Measurements from ENCODE around the gene RNF215.
"Not testable (repeated sequence)": the region's sequence is repeated elsewhere in the genome, so short reads cannot be mapped to it uniquely, and the experiment has no call there.

RNF215 gene

GRCh38 chr22:30421695-30422480, 34.7 kb upstream of the RNF215 start:
- DNase-seq (ENCODE audit: low read depth in 2 of 2, low spot score in 1 of 2), result no peak

- no peak for DNase-seq (ENCODE audit: low read depth in 2 of 2, low spot score in 1 of 2)
Measured at GRCh38 chr22:30420347-30421125, 33.3 kb upstream of the RNF215 start.

GRCh38 chr22:30416837-30417236, 29.6 kb upstream of the RNF215 start:
- no peak for DNase-seq (ENCODE audit: low read depth in 2 of 2, low spot score in 1 of 2)

- DNase-seq (ENCODE audit: low read depth in 2 of 2, low spot score in 1 of 2), result no peak
Measured at GRCh38 chr22:30416403-30416802, 29.2 kb upstream of the RNF215 start.

- no peak for DNase-seq (ENCODE audit: low read depth in 2 of 2, low spot score in 1 of 2)
Measured at GRCh38 chr22:30414525-30415047, 27.4 kb upstream of the RNF215 start.

- DNase-seq (ENCODE audit: low read depth in 2 of 2, low spot score in 1 of 2), result no peak
Measured at GRCh38 chr22:30413745-30414524, 26.7 kb upstream of the RNF215 start.

- no peak for DNase-seq (ENCODE audit: low read depth in 2 of 2, low spot score in 1 of 2)
Measured at GRCh38 chr22:30413001-30413400, 25.8 kb upstream of the RNF215 start.

- no peak for DNase-seq (ENCODE audit: low read depth in 2 of 2, low spot score in 1 of 2)
Measured at GRCh38 chr22:30411780-30412179, 24.6 kb upstream of the RNF215 start.

- DNase-seq (ENCODE audit: low read depth in 2 of 2, low spot score in 1 of 2), result no peak
Measured at GRCh38 chr22:30408388-30409102, 21.3 kb upstream of the RNF215 start.

- DNase-seq (ENCODE audit: low read depth in 2 of 2, low spot score in 1 of 2), result no peak
Measured at GRCh38 chr22:30406400-30406799, 19.2 kb upstream of the RNF215 start.

GRCh38 chr22:30405731-30406130, 18.5 kb upstream of the RNF215 start:
- DNase-seq (ENCODE audit: low read depth in 2 of 2, low spot score in 1 of 2), result no peak

- no peak for DNase-seq (ENCODE audit: low read depth in 2 of 2, low spot score in 1 of 2)
Measured at GRCh38 chr22:30404307-30404706, 17.1 kb upstream of the RNF215 start.

- not testable (repeated sequence) for DNase-seq (ENCODE audit: low read depth in 2 of 2, low spot score in 1 of 2)
Measured at GRCh38 chr22:30402766-30403104, 15.5 kb upstream of the RNF215 start.

GRCh38 chr22:30402028-30402765, 15.0 kb upstream of the RNF215 start:
- DNase-seq (ENCODE audit: low read depth in 2 of 2, low spot score in 1 of 2), result no peak

- DNase-seq (ENCODE audit: low read depth in 2 of 2, low spot score in 1 of 2), result not testable (repeated sequence)
Measured at GRCh38 chr22:30401024-30401423, 13.8 kb upstream of the RNF215 start.

GRCh38 chr22:30400159-30400558, 12.9 kb upstream of the RNF215 start:
- no peak for DNase-seq (ENCODE audit: low read depth in 2 of 2, low spot score in 1 of 2)

GRCh38 chr22:30399718-30400117, 12.5 kb upstream of the RNF215 start:
- no peak for DNase-seq (ENCODE audit: low read depth in 2 of 2, low spot score in 1 of 2)

GRCh38 chr22:30398685-30399680, 11.8 kb upstream of the RNF215 start:
- no peak for DNase-seq (ENCODE audit: low read depth in 2 of 2, low spot score in 1 of 2)
